ENCODE results near the gene POLDIP2. TPM values are rescaled to one million over a fixed set of nuclear protein-coding genes. Genes with fewer than 3 reads are reported as not detected.

The POLDIP2 gene
- total RNA-seq, 1 donor from 2014 or later, result 103 TPM

DNA sequence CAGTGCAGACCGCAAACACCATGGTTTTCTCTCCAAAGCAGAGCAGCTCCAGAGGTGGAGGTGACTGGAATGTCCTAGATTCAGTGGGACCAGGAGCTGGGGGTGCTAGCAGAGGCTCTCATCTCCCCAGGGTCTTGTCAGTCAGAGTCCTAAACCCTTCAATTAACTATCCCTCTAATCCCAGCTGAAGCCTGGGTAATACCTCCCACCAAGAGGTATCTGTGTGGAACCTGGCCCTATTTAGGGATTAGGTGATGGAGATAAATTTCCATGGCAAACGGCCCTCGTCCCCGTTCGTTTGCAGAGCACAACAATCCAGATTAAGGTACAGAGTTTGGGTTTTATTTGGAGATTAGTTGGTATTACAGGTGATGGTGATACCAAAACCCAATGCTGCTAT, 5.9 kb upstream of the POLDIP2 start:
- Histone ChIP-seq H3K36me3 (ENCODE audit: control insufficient read depth, insufficient read depth, low read length) (peaks cover 1% of the 10 kb centered on the region), H3K27me3 (ENCODE audit: control insufficient read depth, insufficient read depth, low read length) (no peaks in the 10 kb centered on the region), H3K4me3 (ENCODE audit: low read depth, low read length) (no peak overlapping the region)
- no peak for DNase-seq (ENCODE audit: low read depth)
- no peak for TF ChIP-seq CTCF (IDR thresholded peaks at IDR 0.05; ENCODE audit: insufficient read depth, low read length, poor library complexity, severe bottlenecking)

GRCh38 chr17:28357901-28358197, 522 bp upstream of the POLDIP2 start:
- H3K27me3 ChIP-seq (ENCODE audit: control insufficient read depth, insufficient read depth, low read length), result no peaks in the 10 kb centered on the region
- TF ChIP-seq CTCF (IDR thresholded peaks at IDR 0.05; ENCODE audit: insufficient read depth, low read length, poor library complexity, severe bottlenecking), result no peak
- H3K36me3 ChIP-seq (ENCODE audit: control insufficient read depth, insufficient read depth, low read length), result peaks cover 1% of the 10 kb centered on the region
- peak overlapping the region; percentile 98 for H3K4me3 ChIP-seq (ENCODE audit: low read depth, low read length)
- DNase-seq (ENCODE audit: low read depth), result no peak

DNA sequence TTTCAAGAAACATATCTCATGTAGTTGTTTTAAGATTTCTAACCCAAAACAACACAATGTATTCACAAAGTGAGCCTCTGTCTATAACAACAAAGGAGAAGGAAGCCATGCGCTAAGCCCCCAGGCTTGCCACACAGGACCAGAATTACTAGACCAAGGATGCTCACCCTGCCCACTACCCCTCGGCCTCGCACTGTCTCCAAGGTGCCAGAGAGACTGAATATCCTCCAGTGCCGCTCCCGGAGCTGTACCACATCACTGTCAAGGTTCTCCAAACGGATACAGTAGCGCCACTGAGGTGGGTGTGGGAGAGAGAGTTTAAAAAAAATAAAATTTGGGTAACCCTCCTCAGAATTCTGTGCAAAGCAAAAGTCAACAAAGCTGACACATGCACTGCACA, 7.1 kb downstream of the POLDIP2 start:
- TF ChIP-seq CTCF (IDR thresholded peaks at IDR 0.05; ENCODE audit: insufficient read depth, low read length, poor library complexity, severe bottlenecking), result no peak
- Histone ChIP-seq H3K27me3 (ENCODE audit: control insufficient read depth, insufficient read depth, low read length) (no peaks in the 10 kb centered on the region), H3K4me3 (ENCODE audit: low read depth, low read length) (no peak overlapping the region), H3K36me3 (ENCODE audit: control insufficient read depth, insufficient read depth, low read length) (peaks cover 6% of the 10 kb centered on the region)
- DNase-seq (ENCODE audit: low read depth), result no peak

- TF ChIP-seq CTCF (IDR thresholded peaks at IDR 0.05; ENCODE audit: insufficient read depth, low read length, poor library complexity, severe bottlenecking), result no peak
- DNase-seq (ENCODE audit: low read depth), result no peak
- Histone ChIP-seq H3K4me3 (ENCODE audit: low read depth, low read length) (no peak overlapping the region), H3K27me3 (ENCODE audit: control insufficient read depth, insufficient read depth, low read length) (no peaks in the 10 kb centered on the region), H3K36me3 (ENCODE audit: control insufficient read depth, insufficient read depth, low read length) (peaks cover 6% of the 10 kb centered on the region)
These were observed 8.3 kb downstream of the POLDIP2 start for GRCh38 chr17:28348979-28349378.

DNA sequence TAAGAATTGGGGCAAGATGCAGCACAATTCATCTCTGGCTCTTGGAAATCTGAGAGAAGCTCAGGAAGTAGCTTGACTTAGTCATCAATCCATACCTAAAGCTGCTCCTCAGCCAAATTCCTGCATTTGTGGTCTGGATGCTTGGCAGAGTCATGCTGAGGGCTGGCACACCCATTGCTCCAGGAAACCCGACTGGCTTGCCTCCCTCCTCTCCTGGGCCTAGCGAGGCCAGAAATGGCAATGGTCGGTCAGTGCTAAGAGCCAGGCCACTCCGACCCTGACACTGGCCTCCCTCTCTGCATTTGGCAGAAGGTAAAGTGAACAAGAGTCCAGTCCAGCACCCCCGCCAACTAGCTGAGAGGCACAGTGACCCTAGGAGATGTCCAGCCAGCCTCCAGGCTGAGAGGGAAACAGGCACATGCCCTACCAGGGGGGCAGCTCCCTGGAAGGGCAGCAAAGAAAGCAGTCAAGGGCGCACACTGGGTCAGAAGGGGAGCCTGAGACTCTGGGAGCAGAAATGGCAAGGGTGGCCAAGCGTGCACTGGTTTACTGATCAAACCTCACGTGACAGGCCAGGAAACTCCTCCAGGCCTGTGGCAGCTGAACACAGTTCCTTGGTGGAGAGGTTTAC, 10.0 kb downstream of the POLDIP2 start:
- no peaks in the 10 kb centered on the region for H3K27me3 ChIP-seq (ENCODE audit: control insufficient read depth, insufficient read depth, low read length)
- peak; percentile 80 for DNase-seq (ENCODE audit: low read depth)
- peaks cover 6% of the 10 kb centered on the region for H3K36me3 ChIP-seq (ENCODE audit: control insufficient read depth, insufficient read depth, low read length)
- TF ChIP-seq CTCF (IDR thresholded peaks at IDR 0.05; ENCODE audit: insufficient read depth, low read length, poor library complexity, severe bottlenecking), result no peak
- no peak overlapping the region for H3K4me3 ChIP-seq (ENCODE audit: low read depth, low read length)

GRCh38 chr17:28346746-28347246, 10.5 kb downstream of the POLDIP2 start:
- no peaks in the 10 kb centered on the region for H3K27me3 ChIP-seq (ENCODE audit: control insufficient read depth, insufficient read depth, low read length)
- peaks cover 6% of the 10 kb centered on the region for H3K36me3 ChIP-seq (ENCODE audit: control insufficient read depth, insufficient read depth, low read length)
- H3K4me3 ChIP-seq (ENCODE audit: low read depth, low read length), result no peak overlapping the region

More at GRCh38 chr17:28346746-28347246, 10.5 kb downstream of the POLDIP2 start:
- TF ChIP-seq CTCF (IDR thresholded peaks at IDR 0.05; ENCODE audit: insufficient read depth, low read length, poor library complexity, severe bottlenecking), result peak; percentile 19
- no peak for DNase-seq (ENCODE audit: low read depth)

Measured in kidney epithelial cell (primary cell).